HG03103 (cell line): ENCODE measurements around the gene FXYD7.
"Not testable (repeated sequence)": the region's sequence is repeated elsewhere in the genome, so short reads cannot be mapped to it uniquely, and the experiment has no call there.

ENCODE experiments used
- ATAC-seq: cut with Tn5 transposase; IDR thresholded peaks from one replicate; pipeline ENCODE4 v1.9.1; 2021; ENCODE audit warnings: low read depth; ENCODE audit not compliant: unreplicated experiment

Gene FXYD7

DNA sequence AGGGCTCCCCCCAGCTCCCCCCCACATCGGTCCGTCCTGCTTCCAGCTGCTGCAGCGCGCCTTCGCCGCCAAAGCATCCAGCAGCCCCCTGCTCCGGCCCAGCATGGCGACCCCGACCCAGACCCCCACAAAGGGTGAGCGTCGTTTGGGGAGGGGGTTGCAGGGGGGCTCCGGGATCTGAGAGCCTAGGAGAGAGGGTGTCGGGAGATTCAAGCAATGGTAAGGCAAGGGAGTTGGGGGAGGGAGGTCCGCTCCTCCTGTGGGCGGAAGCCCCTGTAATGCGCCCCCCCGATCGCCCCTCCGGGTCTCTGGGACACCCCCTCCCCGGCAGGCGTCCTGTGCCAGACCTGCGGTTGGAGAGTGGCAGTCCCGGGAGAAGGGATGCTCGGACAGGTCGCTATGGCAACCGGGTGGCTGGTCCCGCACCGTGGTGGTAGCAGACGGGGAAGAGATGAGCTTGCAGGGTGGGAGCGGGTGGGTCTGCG, at the start of gene FXYD7:
TSS of gene FXYD7 (plus strand) at position 25 of the 485 bp plus-strand sequence. CDS start at position 104, 79 bp downstream.
- no peak for ATAC-seq

GRCh38 chr19:35093430-35093829, 49.6 kb upstream of the FXYD7 start:
- no peak for ATAC-seq

DNA sequence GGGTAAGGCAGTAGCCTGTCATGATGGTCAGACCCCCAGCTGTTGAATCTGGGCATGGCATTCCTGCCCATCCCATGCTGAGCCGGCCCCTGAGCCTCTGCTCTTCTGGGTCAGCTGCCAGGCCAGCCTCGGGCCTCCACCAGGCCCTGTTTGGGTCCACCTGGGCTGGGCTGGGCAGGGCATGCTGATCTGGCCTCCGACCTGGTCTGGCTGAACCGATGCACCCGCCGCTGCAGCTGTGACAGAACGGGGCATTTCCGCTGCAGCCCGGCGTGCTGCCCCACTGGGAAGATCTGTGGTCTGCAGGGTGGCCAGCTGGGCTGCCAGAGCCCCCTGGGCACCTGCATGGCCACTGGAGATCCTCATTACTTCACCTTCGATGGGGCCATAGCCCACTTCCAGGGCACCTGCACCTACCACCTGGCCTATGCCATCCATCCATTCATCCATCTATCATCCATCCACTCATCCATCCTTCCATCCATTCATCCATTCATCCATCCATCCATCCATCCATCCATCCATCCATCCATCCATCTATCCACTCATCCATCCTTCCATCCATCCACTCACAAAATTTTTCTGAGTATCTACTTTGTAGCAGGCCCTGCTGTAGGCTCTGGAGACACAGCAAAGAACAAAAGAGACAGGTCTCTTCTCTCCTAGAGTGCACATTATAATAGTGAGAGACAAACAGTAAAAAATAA, 49.0 kb upstream of the FXYD7 start:
- no peak for ATAC-seq

DNA sequence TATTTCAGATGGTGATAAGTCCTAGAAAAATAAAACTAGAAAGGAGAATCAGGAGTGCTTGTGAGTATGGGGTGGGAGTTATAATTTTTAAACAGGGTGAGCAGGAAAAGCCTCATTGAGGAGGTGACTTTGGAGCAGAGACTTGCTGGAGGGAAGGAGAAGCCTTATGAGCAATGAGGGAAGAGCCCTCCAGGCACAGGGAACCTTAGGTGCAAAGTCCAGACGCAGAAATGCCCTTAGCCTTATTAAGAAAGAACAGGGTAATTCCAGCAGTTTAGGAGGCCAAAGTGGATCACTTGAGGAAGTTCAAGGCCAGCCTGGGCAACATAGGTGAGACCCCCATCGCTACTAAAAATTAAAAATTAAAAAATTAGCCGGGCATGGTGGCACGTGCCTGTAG, 48.4 kb upstream of the FXYD7 start:
- ATAC-seq = no peak

GRCh38 chr19:35095667-35096368, 47.2 kb upstream of the FXYD7 start:
- ATAC-seq = no peak

GRCh38 chr19:35098413-35099049, 44.5 kb upstream of the FXYD7 start:
- no peak for ATAC-seq

- no peak for ATAC-seq
Observed at GRCh38 chr19:35099155-35099896, 43.7 kb upstream of the FXYD7 start.

- no peak for ATAC-seq
Observed at GRCh38 chr19:35099897-35100275, 43.2 kb upstream of the FXYD7 start.

DNA sequence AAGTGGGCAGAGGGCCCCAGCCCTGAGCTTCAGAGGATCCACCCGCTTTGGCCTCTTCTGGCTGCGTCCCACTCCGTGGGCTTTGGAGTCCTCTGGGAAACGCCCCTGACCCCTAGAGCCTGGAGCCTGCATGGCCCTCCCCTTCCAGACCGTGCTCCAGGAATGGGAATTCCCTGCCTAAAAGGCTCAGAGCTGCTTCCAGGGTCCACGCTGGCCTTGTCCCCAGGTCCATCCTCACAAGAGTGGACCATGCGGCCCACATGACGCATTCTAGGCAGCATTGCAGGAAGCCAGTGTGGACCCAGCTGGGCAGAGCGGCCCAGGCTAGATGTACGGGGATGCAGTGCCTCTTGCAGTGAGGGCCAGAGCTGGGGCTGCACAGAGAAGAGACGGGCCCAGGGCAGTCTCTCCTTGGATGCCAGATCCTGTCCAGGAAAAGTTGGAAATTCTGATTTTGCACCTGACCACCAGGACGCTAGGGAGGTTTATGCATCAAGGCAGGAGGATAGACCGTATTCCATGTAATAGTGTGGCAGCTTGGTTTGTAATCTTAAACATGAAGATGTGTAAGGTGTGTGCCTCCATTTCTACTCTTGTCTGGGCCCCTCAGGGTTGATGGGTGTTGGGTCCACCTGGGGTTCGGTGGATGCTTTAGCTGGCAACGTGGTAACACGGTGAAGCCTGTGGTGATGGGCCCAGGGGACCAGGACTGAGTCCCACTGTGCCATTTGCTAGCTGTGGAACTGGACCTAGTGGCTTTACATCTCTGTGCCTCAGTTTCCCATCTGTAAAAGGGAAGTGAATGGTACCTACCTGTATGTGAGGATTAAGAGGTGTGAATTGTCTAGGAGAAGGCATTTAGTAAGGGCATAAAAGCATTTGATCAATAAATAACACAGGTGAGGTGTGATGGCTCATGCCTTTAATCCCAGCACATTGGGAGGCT, 42.2 kb upstream of the FXYD7 start:
- no peak for ATAC-seq

- not testable (repeated sequence) for ATAC-seq
Observed at GRCh38 chr19:35101949-35102348, 41.1 kb upstream of the FXYD7 start.

GRCh38 chr19:35103614-35104013, 39.4 kb upstream of the FXYD7 start:
- not testable (repeated sequence) for ATAC-seq

GRCh38 chr19:35104361-35104760, 38.7 kb upstream of the FXYD7 start:
- no peak for ATAC-seq

- ATAC-seq = no peak
Observed at GRCh38 chr19:35105047-35105410, 38.0 kb upstream of the FXYD7 start.

DNA sequence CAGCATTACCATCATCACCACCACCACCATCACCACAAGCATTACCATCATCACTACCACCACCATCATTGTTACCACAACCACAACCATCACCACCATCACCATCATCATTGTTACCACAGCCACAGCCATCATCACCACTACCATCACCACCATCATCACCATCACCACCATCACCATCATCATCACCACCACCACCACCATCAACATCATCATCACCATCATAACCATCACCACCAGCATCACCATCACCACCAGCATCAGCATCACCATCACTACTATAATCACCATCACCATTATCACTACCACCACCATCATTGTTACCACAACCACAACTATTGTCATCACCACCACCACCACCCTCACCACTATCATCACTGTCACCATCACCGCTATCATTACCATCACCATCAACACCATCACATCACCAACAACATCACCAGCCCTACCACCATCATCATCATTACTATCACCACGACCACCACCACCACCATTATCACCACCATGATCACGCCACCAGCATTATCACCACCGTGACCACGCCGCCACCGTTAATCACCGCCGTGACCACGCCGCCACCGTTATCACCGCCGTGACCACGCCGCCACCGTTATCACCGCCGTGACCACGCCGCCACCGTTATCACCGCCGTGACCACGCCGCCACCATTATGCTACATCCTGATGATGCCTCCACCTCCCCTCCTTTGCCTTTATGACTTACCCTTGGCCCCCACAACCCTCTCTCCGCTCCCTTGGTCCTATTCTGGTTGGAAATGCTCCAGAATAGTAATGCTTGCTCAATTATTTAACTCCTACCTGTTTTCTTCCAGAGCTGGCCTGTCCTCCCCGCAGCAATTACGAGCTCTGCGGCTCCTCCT, 37.4 kb upstream of the FXYD7 start:
- ATAC-seq = no peak

DNA sequence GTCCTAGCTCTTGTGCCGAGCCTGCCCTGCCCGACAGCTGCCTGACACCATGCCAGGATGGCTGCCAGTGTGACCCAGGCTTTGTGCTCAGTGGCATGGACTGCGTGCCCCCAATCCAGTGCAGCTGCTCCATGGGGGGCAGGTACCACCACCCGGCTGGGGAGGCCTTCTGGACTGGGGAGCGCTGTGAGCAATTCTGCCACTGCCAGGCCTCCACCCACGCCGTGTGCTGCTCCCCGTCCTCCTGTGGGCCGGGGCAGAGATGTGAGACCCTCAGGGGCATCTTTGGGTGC, 36.8 kb upstream of the FXYD7 start:
- ATAC-seq = no peak

DNA sequence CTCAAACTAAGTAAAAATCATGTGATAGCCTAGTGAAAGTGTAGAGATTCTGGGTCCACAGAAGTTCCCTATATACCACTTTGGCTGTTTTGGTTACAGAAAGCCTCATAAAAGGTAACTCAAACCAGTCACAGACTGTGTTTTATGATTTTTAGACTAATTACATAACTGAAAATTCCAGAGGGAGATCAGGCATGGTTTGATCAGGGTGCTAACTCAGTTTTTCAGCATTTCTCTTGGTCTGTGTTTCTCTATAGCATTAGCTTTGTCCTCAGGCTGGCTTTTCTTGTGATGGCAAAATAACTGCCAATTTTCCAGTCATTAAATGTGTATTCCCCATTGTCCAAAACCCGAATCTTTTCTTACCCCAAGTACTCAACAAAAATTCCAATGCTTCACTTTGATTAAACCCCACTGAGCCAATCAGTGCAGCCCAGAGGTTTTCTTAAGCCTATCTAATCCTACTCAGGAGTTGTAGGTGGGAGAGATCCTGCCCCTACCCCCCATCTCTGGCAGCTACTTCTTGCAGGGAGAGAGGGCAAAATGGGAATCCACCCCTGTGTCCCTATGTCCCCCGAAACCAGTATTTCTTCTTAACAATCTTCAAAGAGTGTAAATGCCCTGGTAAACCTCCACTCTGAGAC, 36.0 kb upstream of the FXYD7 start:
- ATAC-seq = no peak

DNA sequence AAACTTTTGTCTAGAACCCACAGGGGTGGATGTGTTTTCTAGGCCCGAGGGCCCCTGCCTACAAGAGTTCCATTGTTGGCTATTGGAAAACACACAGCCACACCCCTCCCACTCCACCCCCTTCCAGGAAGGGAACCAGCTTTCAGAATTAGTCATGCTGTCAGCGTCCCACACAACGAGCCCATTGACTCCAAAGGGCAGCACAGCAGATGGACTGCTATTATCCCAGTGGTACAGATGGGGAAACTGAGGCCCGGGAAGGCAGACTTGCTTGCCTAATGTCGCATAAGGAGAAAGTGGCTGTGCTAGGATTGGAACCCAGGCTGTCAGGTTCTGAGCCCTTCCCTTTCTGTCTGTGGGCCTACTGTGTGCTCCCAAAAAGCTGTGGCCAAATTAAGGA, 35.5 kb upstream of the FXYD7 start:
- no peak for ATAC-seq

DNA sequence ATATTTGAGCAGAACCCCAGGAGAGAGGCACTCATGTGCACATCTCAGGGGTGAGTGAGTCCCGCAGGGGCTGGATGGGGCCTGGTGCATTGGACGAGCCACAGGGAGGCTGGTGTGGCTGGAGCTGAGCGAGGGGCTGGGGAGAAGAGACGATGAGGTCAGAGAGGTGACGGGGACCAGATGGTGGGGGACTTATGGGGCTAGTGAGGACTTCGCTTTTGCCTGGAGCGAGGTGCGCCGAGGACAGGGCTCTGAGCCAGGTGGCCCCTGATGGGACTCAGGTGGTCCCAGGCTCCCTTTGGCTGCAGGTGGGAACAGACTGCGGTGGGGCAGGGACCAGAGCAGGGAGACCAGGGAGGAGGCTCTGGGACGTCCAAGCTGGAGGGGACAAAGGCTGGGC, 34.3 kb upstream of the FXYD7 start:
- ATAC-seq = no peak
